Loucy (cell line): Measurements from ENCODE around the gene RNF7.
A peak's percentile ranks its signal among the peaks of the same experiment; 100 is the strongest.

ENCODE experiments used
- H2AFZ ChIP-seq: fragments of 200-600 bp; sonication (generic); 2 replicates; pipeline ENCODE4 v1.6.0; 2016; ENCODE audit warnings: antibody characterized with exemption, mild to moderate bottlenecking, low read length, moderate library complexity
- H3F3A ChIP-seq: fragments of 200-600 bp; 2 replicates; pipeline ENCODE4 v1.6.0; 2016; ENCODE audit warnings: antibody characterized with exemption, low read depth, mild to moderate bottlenecking
- H3K27me3 ChIP-seq: fragments of 200-600 bp; sonication (generic); 2 replicates; pipeline ENCODE4 v1.6.1; 2014; ENCODE audit warnings: low read length, mild to moderate bottlenecking; ENCODE audit not compliant: insufficient read depth, poor library complexity, severe bottlenecking
- H3K36me3 ChIP-seq: fragments of 200-600 bp; sonication (generic); 2 replicates; pipeline ENCODE4 v1.6.1; 2016; ENCODE audit warnings: low read length; ENCODE audit not compliant: insufficient read depth
- H3K4me1 ChIP-seq: fragments of 200-600 bp; sonication (generic); 2 replicates; pipeline ENCODE4 v1.5.1; 2014; ENCODE audit warnings: low read length, mild to moderate bottlenecking; ENCODE audit not compliant: insufficient read depth, poor library complexity, severe bottlenecking
- H3K4me2 ChIP-seq: fragments of 200-600 bp; sonication (generic); 2 replicates; pipeline ENCODE4 v1.6.0; 2014; ENCODE audit warnings: antibody characterized with exemption, low read length, low read depth, mild to moderate bottlenecking; ENCODE audit not compliant: poor library complexity, severe bottlenecking
- H3K4me3 ChIP-seq: fragments of 200-600 bp; sonication (generic); 2 replicates; pipeline ENCODE4 v1.5.1; 2014; ENCODE audit warnings: low read length, mild to moderate bottlenecking, mixed read lengths; ENCODE audit not compliant: poor library complexity, severe bottlenecking
- H3K79me2 ChIP-seq: fragments of 200-600 bp; sonication (generic); 2 replicates; pipeline ENCODE4 v1.6.1; 2014; ENCODE audit warnings: low read length; ENCODE audit not compliant: insufficient read depth
- H3K9ac ChIP-seq: fragments of 200-600 bp; sonication (generic); 2 replicates; pipeline ENCODE4 v1.6.0; 2014; ENCODE audit warnings: mild to moderate bottlenecking, low read depth, low read length, moderate library complexity; ENCODE audit not compliant: poor library complexity, severe bottlenecking
- H3K9me2 ChIP-seq: fragments of 200-600 bp; sonication (generic); replicated peaks from 2 replicates; pipeline ENCODE4 v1.6.1; 2016; ENCODE audit warnings: low read depth, low read length, mixed read lengths
- H3K9me3 ChIP-seq: fragments of 200-600 bp; sonication (generic); 2 replicates; pipeline ENCODE4 v1.6.1; 2014; ENCODE audit warnings: mild to moderate bottlenecking, antibody characterized with exemption, low read length, low read depth; ENCODE audit not compliant: insufficient read depth
- H4K20me1 ChIP-seq: fragments of 200-600 bp; sonication (generic); 2 replicates; pipeline ENCODE4 v1.6.0; 2014; ENCODE audit warnings: antibody characterized with exemption, low read length, mild to moderate bottlenecking; ENCODE audit not compliant: insufficient read depth, poor library complexity, severe bottlenecking
- EZH2phosphoT487 ChIP-seq: fragments of 200-600 bp; IDR thresholded peaks from 2 replicates; pipeline ENCODE4 v1.6.1; 2018; ENCODE audit warnings: antibody characterized with exemption, mild to moderate bottlenecking, moderate library complexity, borderline replicate concordance
- TF ChIP-seq, protein P1 (sequence below): fragments of 200-600 bp; sonication (generic); conservative IDR thresholded peaks from 2 replicates; pipeline ENCODE4 v1.5.1; 2014; ENCODE audit warnings: mild to moderate bottlenecking, antibody characterized with exemption, low read length

The RNF7 gene

GRCh38 chr3:141737093-141737492 lies 1.0 kb upstream of the RNF7 start:
- Histone ChIP-seq H3K9ac (no peak overlapping the region), H2AFZ (0 out of 2 replicates have a peak overlapping the region, but pooled peaks have one; percentile 27), H3K9me3 (no peaks in the 10 kb centered on the region), H3K36me3 (no peaks in the 10 kb centered on the region), H3F3A (no peaks in the 10 kb centered on the region), H3K4me2 (no peak overlapping the region), H3K4me3 (no peak overlapping the region), H3K79me2 (peaks cover 39% of the 10 kb centered on the region), H3K4me1 (peaks cover 30% of the 10 kb centered on the region), H3K9me2 (no peaks in the 10 kb centered on the region), H4K20me1 (peaks cover 30% of the 10 kb centered on the region), H3K27me3 (no peaks in the 10 kb centered on the region)
- no peak for TF ChIP-seq EZH2phosphoT487
- TF ChIP-seq, protein P1, sequence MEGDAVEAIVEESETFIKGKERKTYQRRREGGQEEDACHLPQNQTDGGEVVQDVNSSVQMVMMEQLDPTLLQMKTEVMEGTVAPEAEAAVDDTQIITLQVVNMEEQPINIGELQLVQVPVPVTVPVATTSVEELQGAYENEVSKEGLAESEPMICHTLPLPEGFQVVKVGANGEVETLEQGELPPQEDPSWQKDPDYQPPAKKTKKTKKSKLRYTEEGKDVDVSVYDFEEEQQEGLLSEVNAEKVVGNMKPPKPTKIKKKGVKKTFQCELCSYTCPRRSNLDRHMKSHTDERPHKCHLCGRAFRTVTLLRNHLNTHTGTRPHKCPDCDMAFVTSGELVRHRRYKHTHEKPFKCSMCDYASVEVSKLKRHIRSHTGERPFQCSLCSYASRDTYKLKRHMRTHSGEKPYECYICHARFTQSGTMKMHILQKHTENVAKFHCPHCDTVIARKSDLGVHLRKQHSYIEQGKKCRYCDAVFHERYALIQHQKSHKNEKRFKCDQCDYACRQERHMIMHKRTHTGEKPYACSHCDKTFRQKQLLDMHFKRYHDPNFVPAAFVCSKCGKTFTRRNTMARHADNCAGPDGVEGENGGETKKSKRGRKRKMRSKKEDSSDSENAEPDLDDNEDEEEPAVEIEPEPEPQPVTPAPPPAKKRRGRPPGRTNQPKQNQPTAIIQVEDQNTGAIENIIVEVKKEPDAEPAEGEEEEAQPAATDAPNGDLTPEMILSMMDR = no peak

DNA sequence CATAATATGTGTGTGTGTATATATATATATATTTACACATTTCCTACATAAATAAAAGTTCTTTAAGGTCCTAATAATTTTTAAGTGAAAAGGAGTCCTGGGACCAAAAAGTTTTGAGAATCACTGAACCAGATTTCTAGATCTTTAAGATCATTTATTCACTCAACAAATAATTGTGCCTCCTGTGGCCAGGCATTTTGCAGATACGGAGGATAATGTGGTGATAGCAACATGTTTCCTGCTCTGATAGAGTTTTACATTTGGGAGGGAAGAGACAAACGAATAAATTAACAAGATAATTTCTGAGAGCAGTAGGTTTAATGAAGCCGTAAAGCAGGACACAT lies 448 bp upstream of the RNF7 start:
- H3K4me3 ChIP-seq = peak overlapping the region; percentile 93
- peak overlapping the region; percentile 98 for H2AFZ ChIP-seq

GRCh38 chr3:141738891-141739363 lies 829 bp downstream of the RNF7 start:
- H3K9me3 ChIP-seq = no peaks in the 10 kb centered on the region
- peak overlapping the region; percentile 94 for H2AFZ ChIP-seq
- peak overlapping the region; percentile 85 for H3K4me2 ChIP-seq
- no peaks in the 10 kb centered on the region for H3K36me3 ChIP-seq
- H3K27me3 ChIP-seq = no peaks in the 10 kb centered on the region
- peaks cover 55% of the 10 kb centered on the region for H3K79me2 ChIP-seq
- peaks cover 42% of the 10 kb centered on the region for H4K20me1 ChIP-seq
- H3K4me3 ChIP-seq = peak overlapping the region; percentile 93
- peaks cover 40% of the 10 kb centered on the region for H3K4me1 ChIP-seq
- no peaks in the 10 kb centered on the region for H3K9me2 ChIP-seq
- TF ChIP-seq, protein P1 = no peak
- TF ChIP-seq EZH2phosphoT487 = no peak
- H3K9ac ChIP-seq = peak overlapping the region; percentile 92
- no peaks in the 10 kb centered on the region for H3F3A ChIP-seq

More for the DNA sequence above, 448 bp upstream of the RNF7 start:
- no peaks in the 10 kb centered on the region for H3K27me3 ChIP-seq
- peaks cover 44% of the 10 kb centered on the region for H3K79me2 ChIP-seq
- peaks cover 30% of the 10 kb centered on the region for H4K20me1 ChIP-seq
- H3K4me2 ChIP-seq = peak overlapping the region; percentile 68
- no peaks in the 10 kb centered on the region for H3F3A ChIP-seq
- no peak for TF ChIP-seq EZH2phosphoT487
- TF ChIP-seq, protein P1 = no peak
- no peak overlapping the region for H3K9ac ChIP-seq
- no peaks in the 10 kb centered on the region for H3K36me3 ChIP-seq
- no peaks in the 10 kb centered on the region for H3K9me3 ChIP-seq
- no peaks in the 10 kb centered on the region for H3K9me2 ChIP-seq
- H3K4me1 ChIP-seq = peaks cover 34% of the 10 kb centered on the region
